ENCODE measurements around the gene VCAM1.

Gene VCAM1

DNA sequence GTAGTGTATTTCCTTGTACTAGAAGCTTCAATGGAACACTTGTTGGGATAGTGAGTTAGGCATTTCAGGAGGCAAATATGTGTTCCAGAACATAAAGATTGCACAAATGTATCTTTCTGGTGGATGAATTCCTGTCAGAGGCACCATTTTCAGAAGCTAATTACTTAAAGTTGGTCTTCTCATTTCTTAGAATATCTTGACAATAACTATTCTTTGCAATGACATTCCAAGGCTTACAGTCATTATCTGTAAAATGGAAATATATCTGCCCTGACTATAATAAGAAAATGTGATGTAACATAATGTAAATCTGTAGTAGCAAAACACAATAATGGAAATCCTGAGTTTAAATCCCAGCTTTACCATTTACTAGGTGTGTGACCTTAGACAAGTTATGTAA, 2.7 kb downstream of the VCAM1 start:
- DNase-seq (ENCODE audit: low spot score): no peak

DNA sequence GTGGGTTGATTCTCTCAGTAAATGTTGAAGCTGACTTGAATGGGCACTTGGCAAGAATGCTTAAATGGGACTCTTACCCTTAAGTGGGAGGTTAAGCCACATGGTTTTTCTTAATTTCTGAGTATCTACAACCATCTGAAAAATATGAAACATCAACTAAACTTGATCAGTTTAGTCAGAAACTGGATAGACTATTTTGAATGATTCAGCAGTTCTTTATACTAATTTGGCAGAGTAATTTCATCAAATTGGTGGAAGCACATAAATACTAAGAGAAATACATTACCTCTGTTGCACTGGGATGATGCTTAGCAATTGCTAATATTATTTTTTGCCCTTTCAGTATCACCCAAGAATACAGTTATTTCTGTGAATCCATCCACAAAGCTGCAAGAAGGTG, 4.7 kb downstream of the VCAM1 start:
- DNase-seq (ENCODE audit: low spot score): no peak

DNA sequence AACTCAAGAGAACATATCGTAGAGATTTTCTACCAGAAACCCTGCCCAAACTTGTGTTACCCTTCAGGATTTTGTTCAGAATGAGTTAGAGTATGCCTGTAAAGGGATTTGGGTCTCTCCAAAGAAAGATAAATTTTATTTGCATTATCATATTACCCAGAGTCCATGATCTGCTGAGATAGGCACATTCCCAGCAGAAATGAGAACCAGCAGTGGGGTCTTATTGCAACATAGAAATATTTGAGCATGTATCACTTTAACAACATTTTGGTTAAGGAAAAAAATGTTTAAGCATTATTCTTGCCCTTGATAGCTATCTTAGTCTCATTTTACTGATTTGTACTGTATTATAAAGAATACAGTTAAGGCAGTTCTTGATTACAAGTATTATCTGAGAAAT, 10.6 kb downstream of the VCAM1 start:
- no peak for DNase-seq (ENCODE audit: low spot score)

DNA sequence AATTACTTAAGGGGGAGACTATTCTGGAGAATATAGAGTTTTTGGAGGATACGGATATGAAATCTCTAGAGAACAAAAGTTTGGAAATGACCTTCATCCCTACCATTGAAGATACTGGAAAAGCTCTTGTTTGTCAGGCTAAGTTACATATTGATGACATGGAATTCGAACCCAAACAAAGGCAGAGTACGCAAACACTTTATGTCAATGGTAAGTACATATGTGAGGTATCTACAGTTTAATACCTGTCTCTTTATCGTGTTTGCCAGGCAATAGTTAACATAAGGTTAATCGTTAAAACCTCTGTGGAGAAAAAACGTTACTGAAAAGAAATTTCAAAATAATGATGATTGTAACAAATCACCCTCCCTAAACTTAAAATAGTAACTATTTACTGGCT, 11.8 kb downstream of the VCAM1 start:
- DNase-seq (ENCODE audit: low spot score): no peak

DNA sequence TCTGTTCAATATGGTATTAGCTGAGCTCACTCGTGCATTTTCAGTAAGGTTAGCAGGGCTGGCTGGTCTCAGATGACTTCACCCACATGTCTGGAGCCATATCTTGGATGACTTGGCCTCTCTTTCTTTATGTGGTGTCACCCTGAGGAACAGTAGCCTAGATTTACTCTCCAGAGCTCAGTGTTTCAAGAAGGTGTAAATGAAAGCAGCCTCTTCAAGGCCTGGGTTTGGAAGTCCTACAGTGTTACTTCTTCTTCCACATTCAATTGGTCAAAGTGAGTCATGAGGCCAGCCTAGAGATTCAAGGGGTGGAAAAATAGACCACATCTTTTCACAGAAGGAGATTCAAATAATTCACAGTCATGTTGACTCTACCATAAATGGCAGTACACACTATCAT, 12.2 kb downstream of the VCAM1 start:
- DNase-seq (ENCODE audit: low spot score): no peak

DNA sequence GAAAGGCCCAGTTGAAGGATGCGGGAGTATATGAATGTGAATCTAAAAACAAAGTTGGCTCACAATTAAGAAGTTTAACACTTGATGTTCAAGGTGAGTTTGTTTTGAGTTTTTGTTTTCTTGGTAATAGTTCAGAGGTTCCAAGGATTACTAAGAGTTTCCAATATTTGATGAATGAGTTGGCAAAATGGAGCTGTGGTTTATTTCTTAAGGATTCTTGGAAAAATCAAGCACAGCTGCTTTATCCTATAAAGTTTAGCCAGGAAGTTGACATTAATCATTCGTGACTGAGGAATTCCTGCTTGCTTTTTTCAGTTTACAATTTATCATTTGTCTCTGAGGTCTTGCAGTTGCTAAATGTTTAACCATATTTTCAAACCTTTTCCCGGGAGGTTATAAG, 15.1 kb downstream of the VCAM1 start:
- no peak for DNase-seq (ENCODE audit: low spot score)

DNA sequence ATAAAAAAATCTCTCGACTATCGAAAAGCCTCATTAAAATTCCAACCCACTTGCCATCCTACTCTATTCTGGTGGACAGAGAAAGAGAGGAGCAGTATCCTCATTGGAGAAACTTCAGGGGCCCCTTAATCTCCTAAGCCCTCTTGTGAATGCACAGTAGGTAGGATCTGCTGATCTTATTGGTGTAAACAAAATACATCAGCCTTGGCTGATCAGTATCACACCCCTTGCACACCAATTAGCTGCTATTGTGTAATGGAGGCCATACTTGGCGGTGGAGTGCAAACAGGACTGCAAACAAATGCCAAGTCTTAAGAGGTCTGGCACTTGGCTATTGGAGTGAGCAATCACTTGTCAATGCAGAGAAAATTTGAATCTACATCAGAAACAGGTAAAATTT, 15.7 kb downstream of the VCAM1 start:
- no peak for DNase-seq (ENCODE audit: low spot score)

DNA sequence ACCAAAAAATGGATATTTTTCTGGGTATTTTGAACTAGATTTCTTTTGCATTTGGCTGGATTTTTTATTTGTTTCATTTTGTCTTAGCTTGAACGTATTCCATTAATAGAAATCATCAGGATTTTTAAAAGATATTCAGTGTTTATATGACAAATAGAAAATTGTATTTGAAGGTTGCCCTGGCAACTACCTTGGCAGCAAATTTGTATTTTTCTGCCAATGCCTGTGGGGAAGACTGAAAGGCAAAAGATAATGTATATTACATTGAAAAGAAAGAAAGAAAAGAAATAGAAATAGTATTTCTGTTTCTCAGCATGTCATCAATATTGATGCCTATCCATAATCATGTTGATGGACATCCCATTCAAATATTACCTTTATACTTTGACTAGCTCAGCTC, 16.8 kb downstream of the VCAM1 start:
- no peak for DNase-seq (ENCODE audit: low spot score)

DNA sequence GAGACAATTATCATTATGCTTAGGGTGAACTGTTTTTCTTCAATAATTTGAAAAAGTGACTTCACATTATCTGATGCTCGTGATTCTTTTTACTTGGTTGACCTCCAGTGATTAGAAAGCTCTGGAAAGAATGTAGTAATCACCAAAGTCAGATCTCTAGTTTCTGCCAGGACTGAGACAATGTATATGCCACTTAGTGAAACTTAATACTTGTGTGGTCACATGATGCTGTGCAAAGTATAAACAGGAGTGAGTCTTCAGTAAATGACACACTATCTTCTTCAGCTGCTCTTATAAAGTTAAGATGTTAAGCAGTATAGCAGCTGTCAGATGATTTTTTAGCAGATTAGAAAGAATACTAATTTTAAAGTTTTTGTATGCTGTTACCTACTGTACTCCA, 17.2 kb downstream of the VCAM1 start:
- DNase-seq (ENCODE audit: low spot score): no peak

DNA sequence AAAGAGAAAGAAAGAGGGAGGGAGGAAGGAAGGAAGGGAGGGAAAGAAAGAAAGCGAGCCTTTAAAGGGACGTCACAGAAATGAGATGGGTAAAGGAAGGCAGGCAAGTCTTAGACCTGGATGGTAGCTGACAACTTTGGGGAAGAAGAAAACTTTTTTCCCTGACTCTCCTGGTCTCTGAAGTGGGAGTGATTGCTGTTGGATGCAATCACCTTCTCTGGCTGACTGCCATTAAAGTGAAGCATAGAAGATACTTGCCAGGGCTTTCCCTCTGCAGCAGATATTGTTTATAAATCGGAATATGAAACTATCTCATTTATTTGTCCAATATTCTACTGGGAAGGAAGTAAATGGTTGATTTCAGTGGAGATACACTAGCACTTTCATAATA, 27.0 kb downstream of the VCAM1 start:
- no peak for DNase-seq (ENCODE audit: low spot score)

DNA sequence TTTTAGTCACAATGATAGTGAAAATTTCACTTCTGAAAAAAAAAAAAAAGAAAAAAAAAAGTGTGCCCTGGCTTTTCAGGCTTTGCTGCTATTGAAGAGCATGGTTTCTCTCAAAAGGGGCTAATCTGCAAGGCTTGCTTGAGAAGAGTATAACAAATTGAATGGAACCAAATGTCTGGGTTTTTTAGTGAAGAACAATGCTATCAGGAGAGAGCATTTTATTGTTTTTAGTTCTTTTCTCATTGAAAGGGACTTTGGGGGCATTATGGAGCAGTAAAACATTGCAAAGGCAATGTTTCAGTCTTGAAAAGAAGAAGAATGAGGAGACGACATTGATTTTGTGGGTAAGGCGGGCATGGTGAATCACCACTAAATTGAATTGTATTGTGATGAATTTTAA, 28.2 kb downstream of the VCAM1 start:
- DNase-seq (ENCODE audit: low spot score): no peak

DNA sequence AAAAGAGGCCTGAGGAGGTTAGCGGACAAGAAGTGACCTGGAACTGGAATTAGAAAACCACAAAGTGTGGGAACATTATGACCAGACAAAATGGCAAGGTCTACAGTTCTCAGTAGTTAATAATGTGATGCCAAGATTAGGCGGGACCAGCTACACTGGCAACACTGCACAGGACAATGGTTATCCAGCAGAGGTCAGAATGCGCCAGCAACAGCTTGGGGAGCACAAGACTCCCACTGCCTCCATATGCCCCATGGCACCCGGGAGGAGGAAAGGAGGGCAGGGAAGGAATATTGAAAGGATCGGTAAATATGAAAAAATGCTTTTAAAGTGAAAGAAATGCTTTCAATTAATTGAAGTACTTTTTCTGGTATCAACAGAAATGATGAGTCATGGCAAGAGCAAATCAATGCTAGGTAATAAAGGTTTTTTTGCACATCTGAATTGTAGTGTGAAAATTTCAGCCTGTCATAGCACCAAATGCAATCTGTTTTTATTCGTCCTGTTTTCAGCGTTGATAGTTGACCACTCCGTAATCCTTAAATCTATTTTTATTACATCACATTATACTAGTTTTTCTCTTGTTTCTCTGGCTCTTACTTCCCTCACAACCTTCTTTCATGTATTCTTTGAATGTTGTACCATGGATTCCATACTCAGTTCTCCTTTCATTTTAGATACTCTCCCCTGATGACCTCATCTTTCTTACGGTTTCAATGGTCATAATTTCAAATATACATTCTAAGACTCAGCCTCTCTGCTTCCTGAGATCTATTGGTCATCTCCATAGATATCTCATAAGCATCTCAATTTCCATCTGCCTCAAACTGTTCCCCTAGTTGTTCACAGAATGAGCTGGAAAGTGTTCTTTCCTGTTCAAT, 30.7 kb downstream of the VCAM1 start:
- no peak for DNase-seq (ENCODE audit: low spot score)

DNA sequence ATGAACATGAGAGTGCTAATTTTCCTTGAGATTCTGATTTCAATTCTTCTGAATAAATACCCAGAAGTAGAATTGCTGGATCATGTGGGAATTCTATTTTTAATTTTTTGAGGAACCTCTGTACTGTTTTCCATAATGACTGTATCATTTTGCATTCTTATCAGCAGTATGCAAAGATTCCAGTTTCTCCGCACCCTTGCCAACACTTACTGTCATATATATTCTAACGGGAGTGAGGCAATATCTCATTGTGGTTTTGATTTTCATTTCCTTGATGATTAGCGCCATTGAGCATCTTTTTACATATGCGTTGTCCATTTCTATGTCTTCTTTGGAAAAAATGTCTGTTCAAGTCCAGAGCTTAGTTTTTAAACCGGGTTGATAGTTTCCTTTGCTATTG, 33.2 kb downstream of the VCAM1 start:
- DNase-seq (ENCODE audit: low spot score): no peak

DNA sequence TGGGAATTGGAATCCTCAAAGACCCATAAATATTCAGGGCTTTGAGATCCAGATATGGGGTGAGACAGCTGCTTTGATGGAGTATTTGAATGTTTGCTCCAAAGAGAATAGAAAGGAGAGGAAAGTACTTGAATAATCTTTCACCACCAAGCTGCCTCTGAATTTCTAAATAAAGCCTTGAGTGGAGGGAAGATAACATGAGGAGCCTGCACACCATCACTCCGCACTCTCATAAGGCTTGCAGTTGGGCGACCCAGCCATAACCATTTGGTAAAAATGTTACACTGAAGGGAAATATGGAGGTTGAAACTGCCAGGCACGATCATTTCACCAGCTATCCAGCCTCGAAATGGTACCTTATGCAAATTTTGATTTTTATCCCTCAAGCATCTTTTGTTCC, 38.4 kb downstream of the VCAM1 start:
- no peak for DNase-seq (ENCODE audit: low spot score)

DNA sequence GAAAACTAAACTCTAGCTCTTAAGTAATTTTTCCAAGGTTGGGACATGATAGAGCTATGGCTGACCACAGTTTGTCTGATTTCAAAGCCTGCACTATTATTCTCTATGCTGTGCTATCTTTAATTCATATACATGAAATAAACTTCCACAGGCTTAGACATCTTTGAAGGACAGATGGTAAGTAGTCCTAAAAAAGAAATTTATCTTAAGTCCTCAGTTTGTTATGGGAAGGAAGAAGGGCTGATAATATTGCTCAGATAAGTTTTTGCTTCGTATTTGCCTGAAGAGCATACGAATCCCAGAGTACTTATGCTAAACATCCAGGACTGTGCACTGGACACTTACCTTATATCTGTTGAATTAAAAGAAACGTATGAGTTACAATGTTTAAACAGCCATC, 39.6 kb downstream of the VCAM1 start:
- DNase-seq (ENCODE audit: low spot score): no peak

DNA sequence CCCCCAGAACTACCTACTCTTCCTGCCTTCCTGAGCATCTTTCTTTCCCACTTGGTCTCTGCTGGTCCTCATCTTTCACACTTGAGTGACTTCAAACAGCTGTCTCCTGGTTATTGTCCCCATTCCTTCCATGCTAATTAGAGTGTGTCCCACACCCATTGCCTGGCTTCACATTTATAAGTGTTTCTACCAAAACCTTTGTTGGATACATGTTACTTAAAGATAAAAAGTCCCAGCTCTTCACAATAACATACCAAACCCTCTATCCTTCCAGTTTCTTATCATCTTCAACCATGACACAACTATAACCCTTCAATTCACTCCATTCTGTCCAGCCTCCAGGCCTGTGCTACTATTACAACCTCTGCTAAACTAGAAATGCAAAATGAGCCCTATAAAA, 41.0 kb downstream of the VCAM1 start:
- no peak for DNase-seq (ENCODE audit: low spot score)

DNA sequence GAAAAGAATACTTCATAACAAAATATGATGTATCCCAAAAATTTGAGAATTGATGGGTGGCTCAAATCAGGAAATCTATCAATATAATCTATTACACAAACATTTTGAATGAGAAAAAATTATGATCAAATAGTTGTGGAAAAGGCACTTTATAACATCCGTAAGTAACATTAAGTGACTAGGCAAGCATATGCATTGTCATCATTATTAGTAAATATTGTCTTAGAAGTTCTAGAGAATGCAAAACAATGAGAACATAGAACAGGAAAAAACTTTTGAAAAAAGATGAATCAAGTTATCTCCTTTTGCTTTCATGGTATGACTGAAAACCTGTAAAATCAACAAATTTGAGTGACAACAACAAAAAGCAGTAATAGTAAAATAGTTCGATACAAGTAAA, 42.9 kb downstream of the VCAM1 start:
- no peak for DNase-seq (ENCODE audit: low spot score)

DNA sequence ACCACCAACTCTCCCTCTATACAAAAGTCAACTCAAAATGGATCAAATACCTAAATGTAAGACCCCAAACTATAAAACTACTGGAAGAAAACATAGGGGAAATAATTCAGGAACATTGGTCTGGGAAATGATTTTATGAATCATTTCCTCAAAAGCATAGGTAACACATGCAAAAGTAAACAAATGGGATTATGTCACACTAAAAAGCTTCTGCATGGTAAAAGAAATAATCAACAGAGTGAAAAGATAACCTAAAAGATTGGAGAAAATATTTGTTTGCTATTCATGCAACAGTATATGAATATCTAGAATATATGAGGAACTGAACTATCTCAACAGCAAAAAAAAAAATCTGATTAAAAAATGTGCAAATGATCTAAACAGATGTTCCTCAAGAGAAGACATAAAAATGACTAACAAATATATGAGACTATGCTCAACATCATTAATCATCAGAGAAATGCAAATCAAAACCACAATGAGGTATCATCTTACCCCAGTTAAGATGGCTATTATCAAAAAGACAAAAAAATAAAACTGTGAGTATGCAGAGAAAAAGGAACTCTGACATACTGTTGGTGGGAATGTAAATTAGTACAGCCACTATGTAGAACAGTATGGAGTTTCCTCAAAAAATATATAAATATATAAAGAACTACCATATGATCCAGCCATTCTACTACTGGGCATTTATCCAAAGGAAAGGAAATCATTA, 47.8 kb downstream of the VCAM1 start:
- no peak for DNase-seq (ENCODE audit: low spot score)

DNA sequence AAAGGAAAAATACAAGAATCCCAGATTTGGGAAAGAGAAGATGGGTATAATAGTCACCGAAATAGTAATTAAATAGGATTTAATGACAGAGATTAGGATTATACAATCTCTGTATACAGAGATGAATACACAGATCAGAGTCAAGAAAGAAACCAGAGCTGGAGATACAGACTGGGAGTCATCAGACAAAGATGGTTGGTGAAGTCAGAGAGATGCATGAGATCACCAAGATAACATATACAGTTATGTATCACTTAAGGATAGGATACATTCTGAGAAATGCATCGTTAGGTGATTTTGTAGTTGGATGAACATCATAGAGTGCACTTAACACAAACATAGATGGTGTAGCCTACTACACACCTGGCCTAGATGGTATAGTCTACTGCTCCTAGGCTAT, 49.8 kb downstream of the VCAM1 start:
- no peak for DNase-seq (ENCODE audit: low spot score)

DNA sequence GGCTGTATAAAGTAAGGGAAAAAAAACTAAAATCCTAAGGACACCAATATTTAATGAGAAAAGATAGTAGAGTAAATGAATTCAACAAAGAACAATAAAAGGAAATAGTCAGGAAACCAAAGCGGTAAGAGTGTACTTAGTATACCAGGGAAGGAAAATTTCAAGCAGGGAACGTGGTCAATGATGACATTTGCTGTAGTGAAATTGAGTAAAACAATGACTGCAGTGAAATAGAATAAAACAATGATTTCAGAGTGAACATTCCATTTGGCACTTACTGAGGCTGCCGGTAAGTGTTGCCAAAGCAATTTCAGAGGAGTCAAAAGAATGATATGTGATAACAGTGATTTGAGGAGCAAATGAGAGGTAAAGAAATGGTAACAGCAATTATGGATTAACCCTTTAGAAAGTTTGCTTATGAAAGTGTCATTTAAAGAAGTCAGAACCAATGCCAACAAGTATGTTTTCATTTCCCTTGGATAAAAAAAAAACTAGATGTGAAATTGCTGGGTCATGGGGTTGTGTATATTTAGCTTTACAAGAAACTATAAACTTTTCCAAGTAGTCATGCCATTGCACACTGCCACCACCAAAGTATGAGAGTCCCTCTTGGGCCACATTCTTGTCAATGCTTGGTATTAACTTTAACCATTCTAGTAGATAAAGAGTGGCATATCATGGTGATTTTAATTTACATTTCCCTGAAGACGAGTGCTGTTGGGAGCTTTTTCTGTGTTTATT, 50.5 kb downstream of the VCAM1 start:
- no peak for DNase-seq (ENCODE audit: low spot score)

DNA sequence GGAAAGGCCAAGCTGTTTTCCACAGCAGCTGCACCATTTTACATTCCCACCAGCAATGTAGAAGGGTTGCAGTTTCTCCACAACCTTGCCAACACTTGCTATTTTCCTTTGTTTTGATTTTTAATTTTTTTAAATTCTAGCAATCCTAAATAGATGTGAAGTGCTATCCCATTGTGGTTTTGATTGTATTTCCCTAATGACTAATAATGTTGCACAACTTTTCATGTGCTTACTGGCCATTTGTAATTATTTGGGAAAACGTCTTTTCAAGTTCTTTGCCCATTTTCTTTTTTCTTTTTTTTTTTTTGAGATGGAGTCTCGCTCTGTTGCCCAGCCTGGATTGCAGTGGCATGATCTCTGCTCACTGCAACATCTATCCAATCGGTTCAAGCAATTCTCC, 53.9 kb downstream of the VCAM1 start:
- no peak for DNase-seq (ENCODE audit: low spot score)

DNA sequence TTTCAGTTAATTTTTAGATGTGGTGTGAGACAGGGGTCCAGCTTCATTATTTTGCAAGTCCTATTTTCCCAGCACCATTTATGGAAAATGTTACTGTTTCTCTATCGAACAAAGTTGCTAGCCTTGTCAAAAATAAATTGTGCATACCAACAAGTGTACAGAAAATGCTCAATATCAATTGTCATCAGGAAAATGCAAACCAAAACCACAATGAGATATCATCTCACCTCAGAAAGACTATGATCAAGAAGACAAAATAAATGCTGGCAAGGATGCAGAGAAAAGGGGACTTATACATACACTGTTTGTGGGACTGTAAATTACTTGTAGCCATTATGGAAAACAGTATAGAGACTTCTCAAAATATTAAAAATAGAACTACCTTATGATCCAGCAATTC, 54.8 kb downstream of the VCAM1 start:
- DNase-seq (ENCODE audit: low spot score): no peak

DNA sequence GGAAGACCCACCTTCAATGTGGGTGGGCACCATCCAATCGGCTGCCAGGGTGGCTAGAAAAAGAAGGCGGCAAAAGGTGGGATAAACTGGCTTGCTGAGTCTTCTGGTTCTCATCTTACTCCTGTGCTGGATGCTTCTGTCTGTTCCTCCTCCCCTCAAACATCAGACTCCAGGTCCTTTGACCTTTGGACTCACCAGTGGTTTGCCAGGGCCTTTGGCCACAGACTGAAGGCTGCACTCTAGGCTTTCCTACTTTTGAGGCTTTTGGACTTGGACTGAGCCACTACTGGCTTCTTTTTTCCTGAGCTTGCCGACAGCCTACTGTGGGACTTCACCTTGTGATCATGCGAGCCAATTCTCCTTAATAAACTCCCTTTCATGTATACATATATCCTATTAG, 55.9 kb downstream of the VCAM1 start:
- DNase-seq (ENCODE audit: low spot score): no peak
